HEK293 (cell line): ENCODE results near the gene CCDC102B.

Source experiments
- KLF10 ChIP-seq: fragments of 450-650 bp; IDR thresholded peaks from 2 replicates; pipeline ENCODE4 v1.5.1; 2018; ENCODE audit warnings: missing biosample characterization, mild to moderate bottlenecking, missing genetic modification characterization
- ZNF639 ChIP-seq: fragments of 450-650 bp; formaldehyde crosslinking; IDR thresholded peaks from 2 replicates; pipeline ENCODE4 v1.5.1; 2016; ENCODE audit warnings: missing biosample characterization, missing genetic modification characterization
- ZNF792 ChIP-seq: fragments of 450-650 bp; formaldehyde crosslinking; IDR thresholded peaks from 2 replicates; pipeline ENCODE4 v1.5.1; 2016; ENCODE audit warnings: missing biosample characterization, missing genetic modification characterization
- TF ChIP-seq, protein P1 (sequence below): fragments of 450-650 bp; formaldehyde crosslinking; IDR thresholded peaks from 2 replicates; pipeline ENCODE4 v1.5.1; 2016; ENCODE audit warnings: missing biosample characterization, missing genetic modification characterization

- TF ChIP-seq KLF10 (tag by site-specific recombination) (no peak), ZNF792 (tag by site-specific recombination) (no peak), ZNF639 (tag by site-specific recombination) (no peak)
- TF ChIP-seq, protein P1, sequence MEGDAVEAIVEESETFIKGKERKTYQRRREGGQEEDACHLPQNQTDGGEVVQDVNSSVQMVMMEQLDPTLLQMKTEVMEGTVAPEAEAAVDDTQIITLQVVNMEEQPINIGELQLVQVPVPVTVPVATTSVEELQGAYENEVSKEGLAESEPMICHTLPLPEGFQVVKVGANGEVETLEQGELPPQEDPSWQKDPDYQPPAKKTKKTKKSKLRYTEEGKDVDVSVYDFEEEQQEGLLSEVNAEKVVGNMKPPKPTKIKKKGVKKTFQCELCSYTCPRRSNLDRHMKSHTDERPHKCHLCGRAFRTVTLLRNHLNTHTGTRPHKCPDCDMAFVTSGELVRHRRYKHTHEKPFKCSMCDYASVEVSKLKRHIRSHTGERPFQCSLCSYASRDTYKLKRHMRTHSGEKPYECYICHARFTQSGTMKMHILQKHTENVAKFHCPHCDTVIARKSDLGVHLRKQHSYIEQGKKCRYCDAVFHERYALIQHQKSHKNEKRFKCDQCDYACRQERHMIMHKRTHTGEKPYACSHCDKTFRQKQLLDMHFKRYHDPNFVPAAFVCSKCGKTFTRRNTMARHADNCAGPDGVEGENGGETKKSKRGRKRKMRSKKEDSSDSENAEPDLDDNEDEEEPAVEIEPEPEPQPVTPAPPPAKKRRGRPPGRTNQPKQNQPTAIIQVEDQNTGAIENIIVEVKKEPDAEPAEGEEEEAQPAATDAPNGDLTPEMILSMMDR (tag by site-specific recombination) = no peak
Measured at GRCh38 chr18:68992719-68993482, 195.0 kb downstream of the CCDC102B start.
